GF-D8 (cell line): ENCODE results near the gene HOXC4.

ENCODE experiments used
- DNase-seq: peaks from one replicate; lab custom pipeline; 2025; lab: John Stamatoyannopoulos, UW

The HOXC4 gene

DNA sequence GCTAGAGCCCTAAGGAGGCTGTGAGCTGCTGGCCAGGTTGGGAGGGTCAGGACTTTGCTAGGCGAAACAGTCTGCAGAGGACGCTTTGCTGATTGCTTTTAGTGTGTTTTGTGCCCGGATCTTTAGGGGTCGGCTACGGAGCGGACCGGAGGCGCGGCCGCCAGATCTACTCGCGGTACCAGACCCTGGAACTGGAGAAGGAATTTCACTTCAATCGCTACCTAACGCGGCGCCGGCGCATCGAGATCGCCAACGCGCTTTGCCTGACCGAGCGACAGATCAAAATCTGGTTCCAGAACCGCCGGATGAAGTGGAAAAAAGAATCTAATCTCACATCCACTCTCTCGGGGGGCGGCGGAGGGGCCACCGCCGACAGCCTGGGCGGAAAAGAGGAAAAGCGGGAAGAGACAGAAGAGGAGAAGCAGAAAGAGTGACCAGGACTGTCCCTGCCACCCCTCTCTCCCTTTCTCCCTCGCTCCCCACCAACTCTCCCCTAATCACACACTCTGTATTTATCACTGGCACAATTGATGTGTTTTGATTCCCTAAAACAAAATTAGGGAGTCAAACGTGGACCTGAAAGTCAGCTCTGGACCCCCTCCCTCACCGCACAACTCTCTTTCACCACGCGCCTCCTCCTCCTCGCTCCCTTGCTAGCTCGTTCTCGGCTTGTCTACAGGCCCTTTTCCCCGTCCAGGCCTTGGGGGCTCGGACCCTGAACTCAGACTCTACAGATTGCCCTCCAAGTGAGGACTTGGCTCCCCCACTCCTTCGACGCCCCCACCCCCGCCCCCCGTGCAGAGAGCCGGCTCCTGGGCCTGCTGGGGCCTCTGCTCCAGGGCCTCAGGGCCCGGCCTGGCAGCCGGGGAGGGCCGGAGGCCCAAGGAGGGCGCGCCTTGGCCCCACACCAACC lies 23.9 kb upstream of the HOXC4 start:
- DNase-seq, result no peak

DNA sequence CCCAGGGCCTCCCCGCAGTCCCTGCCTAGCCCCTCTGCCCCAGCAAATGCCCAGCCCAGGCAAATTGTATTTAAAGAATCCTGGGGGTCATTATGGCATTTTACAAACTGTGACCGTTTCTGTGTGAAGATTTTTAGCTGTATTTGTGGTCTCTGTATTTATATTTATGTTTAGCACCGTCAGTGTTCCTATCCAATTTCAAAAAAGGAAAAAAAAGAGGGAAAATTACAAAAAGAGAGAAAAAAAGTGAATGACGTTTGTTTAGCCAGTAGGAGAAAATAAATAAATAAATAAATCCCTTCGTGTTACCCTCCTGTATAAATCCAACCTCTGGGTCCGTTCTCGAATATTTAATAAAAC lies 23.2 kb upstream of the HOXC4 start:
- no peak for DNase-seq

DNA sequence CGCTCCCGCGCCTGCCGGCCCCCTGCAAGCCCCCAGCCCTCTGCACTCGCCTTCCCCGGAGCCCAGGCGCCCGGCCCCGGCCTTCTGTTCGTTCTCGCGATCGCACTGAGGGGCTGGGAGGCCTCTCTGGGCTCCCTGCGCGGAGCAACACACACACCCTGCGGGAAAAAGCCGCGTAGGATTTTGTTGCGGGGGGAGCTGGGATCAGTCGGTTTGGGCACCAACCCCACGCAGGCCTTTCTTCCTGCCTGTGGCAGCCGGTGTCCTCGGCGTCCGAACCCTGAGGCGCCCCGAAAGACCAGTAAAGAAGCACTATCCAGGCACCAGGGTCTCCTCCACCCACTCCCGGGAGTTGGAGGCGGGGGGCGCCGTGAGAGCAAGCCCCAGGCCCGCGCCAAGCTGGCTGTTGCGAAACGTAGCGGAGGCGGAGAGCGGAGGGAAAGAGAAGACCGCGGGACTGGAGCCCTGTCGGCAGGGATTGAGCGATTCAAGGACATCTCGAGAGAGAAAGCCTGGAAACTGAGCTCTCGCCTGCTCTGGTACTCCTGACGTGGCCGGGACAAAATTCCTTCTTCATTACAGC lies 22.7 kb upstream of the HOXC4 start:
- DNase-seq, result no peak

DNA sequence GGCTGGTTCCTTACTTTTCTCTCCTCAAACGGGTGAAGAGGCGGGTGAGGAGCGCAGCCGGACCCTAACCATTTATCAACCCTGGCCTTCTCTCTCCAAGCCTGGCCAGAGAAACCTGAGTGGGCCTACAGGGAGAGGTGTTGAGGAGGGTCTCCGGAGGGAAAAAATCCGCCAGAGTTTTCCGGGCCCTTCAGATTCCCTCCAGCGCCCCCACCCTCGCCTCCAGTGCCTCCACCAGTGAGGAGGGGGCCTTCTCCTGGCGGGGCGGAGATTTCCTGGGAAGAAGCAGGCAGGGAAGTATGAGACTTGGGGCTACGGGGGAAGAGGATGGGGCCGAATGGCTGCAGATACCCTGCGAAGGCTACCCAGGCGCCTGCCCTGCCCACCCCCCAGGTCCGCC lies 22.2 kb upstream of the HOXC4 start:
- DNase-seq, result no peak

DNA sequence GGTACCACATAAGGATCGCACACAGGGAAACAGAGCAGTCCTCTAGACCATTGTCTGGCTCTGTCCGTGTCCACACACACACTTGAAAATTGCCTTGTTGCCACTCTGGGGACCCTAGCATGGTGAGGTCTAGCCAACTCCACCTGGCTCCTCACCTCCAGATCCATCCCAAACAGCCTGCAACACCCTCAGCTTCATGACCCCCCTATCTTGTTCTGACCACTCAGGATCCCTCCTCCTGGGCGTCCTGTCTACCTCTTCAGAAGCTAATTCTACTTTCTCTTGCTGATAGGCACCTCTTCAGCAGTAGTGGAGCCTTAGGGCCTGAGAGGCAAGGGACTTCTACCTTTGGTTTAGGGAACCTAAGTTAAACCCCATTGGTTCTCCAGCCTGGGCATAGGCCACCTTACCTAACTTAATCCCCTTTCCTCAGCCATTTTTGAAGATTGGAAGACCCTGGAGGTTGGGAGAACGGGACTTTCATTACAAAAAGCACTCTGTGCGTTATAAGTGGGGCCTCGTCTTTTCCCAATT lies 21.5 kb upstream of the HOXC4 start:
- DNase-seq, result no peak

DNA sequence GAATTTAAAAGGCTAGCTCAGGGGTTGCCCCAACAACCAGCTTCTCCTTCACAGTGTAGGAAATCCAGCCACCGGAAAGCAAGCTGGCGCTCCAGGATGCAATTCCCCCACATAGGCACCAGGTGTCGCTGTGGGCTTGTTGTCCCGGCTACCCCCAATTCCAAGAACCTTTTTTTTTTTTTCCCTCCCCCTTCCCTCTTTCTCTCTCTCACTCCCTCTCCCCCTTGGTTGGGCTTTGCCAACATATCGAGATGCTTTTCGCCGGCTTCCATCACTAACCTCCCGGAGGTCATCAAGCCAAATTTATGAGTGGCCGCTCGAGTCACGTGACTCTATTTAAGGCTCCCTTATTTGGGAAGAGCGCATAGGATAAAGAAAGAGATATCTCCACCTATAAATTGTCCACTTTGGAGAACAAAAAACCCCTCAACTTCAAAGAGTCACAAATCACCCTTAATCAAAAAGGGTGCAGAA lies 21.0 kb upstream of the HOXC4 start, which contains the start of gene HOXC5:
TSS of gene HOXC5 (plus strand) at position 424 of the 474 bp plus-strand sequence. CDS start 73 bp downstream, outside the sequence.
- DNase-seq, result no peak

DNA sequence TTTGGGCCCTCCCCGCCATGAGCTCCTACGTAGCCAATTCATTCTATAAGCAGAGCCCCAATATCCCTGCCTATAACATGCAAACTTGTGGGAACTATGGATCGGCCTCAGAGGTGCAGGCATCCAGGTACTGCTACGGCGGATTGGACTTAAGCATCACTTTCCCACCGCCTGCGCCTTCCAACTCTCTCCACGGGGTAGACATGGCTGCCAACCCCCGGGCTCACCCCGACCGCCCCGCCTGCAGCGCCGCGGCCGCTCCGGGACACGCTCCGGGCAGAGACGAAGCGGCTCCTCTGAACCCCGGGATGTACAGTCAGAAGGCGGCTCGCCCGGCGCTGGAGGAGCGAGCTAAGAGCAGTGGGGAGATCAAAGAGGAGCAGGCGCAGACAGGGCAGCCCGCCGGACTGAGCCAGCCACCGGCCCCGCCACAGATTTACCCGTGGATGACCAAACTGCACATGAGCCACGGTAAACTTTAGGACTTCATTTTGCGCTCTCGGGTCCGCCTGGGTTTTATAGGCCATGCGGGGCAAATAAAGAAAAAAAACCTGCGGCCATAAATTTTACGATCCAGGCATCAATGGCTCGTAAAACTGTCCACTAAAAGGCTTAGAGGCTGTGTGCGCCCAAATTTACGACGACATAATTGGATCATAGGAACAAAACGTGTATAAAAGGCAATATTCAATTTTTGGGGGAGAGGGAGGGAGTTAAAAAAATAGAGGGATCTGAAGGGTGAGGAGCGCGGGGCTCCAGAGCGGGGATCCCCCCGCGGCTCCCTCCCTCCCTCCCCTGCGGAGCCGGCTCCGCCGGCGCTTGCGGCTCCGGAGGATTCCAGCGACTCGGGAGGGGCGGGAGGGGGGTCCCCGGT lies 20.3 kb upstream of the HOXC4 start:
- DNase-seq, result no peak

DNA sequence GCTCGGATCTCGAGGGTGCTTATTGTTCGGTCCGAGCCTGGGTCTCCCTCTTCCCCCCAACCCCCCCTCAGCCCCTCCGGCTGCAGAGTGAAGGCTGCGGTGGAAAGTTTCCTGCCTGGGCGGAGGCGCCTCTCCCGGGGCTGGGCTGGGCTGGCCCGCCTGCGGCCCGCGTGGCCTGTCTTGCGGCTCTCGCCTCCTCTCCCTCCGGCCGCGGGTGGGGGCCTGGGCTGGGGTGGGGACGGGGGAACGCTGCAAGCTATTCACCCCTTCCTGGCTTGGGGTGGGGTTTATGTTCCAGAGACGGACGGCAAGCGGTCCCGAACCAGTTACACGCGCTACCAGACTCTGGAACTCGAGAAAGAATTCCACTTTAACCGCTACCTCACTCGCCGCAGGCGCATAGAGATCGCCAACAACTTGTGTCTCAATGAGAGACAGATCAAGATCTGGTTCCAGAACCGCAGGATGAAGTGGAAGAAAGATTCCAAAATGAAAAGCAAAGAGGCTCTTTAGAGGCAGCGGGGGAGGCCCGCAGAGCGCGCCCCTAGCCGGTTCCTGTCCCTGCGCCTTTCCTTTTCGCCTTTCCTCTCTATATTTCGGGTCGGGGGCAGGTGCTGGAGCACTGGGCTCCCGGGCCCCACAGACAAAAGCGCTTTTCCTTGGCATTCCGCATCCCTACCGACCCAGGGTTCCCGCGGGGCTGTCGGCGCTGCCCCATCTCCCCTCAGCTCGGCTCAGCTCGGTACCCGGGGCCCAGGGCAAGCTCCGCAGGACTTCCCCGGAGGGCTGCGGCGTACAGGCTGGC lies 19.5 kb upstream of the HOXC4 start:
- no peak for DNase-seq

DNA sequence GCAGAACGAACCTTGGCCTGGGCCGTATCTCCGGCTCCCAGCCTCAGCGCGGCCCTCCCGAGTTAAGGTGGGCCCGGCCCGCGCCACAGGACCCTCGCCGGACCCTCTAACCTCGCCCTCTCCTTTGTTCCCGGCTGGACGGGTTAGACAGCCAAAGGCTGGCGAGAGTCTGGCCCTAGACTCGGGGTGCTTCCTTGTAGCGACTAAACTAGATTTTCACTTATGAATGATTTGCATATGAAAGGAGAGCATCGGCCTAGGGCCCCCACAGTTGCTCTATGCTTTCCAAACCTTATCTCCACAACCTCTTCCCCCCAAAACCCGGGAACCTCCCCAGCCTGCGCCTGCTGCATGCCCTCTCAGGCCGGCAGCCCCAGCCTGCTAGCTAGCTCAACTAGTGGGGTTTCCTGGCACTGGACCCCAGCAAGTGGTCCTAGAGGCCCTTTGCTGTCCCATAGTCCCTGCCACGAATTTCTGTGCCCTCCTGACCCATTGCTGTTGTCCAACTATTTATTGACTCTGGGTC lies 18.8 kb upstream of the HOXC4 start:
- no peak for DNase-seq

DNA sequence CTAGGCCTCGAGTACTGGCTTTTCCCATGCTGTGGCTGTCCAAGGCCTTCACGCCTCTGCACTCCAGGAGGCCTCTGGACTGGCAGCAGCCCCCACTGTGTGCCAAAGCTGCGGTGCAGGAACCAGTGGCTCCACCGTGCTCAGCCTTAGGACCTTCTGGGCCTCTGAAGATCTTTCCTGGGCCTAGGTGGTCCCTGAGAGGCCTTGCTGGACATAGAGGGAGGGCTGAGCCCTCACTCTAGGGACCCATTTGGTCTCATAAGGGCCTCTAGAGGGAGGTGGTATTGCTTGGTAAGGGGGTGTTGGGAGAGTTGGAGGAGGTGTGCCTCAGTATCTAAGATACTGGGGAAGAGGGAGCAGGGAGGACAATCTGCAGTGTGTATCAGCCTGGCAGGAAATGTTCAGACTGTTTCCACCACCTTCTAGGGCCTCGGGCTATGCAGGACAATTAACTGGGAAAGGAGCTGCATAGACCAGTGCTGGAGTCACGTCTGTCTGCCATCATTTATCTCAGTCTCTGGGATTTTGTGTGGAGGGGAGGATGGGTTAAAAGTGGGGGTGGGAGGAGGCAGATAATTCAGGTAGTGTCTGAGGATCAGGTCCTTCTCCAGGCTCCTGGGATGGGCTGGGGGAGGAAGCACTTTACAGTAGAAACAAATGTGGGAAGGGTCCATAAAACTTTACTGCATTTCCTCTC lies 17.9 kb upstream of the HOXC4 start:
- DNase-seq, result no peak

DNA sequence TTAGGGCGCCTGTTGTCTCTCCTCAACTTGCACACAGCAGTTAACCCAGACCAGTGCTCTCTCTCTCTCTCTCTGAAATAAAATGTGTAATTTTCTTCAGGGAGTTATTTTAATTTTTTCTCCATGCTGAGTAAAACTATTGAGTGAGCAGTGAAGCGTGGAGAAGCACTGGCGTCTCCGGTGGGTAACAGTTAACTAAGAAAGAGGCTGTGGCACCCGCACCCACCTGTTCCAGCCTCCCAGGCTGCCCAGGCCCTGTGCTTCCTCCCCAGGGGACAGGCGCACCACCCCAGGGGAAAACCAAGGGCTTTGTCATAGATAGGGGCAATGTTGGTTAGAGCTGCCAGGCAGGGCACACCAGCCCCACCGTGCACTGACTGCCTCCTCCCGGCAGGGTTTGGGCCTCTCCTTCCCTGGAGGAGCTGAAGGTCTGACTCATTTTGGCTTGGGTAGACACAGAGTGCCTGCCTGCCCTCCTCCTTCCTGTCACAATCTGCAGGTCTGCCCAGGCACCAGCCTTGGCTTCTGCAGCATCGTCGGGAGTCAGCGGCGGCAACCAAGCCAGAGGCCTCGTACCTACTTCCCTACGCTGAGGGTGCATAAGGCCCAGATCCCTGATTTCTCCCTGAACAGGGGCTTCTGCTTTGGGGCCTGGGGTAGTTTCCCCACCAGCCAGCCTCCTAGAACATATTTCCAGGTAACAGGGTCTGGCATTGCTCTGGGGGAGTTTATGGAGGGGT lies 16.8 kb upstream of the HOXC4 start:
- no peak for DNase-seq

DNA sequence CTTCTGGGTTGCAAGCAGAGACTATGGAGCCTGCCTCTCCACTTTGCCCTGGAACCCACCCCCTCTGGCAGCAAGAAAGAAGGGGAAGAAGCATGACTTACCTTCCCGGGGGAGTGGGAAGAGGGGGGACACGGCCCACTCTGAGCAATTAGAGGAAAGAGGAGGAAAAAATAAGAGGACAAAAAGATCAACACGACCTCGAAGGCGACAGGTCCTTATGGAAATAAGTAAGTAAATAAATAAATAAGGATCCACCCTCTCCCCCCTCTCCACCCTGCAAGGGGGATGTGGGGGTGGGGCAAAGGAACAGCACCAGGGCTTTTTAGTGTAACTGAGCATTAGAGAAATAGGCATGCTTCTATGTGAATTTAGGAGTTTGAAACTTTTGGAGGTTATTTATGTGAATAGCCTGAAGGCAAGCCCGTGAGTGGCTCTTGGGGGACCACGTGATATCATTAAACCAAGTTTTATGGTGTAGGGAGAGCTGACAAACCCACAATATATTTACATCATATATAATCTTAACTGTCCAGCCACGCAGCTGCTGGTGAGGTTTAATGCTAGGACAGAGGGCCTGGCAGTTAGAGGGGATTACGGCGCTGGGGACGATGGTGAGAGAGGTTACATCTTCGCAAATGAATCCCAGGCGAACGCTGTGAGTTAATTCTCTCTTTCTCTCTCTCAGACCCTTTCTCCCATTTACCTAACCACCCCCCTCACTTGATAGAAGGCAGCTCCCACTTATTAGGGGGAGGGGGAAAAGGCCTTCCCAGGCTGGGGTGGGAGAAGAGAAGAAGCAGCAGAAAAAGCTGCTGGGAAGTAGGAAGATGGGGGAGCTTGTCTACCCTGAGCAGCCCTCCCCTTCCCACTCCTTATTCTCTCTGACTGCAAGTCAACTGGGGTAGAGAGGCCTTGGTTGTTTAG lies 16.0 kb upstream of the HOXC4 start:
- DNase-seq, result no peak

DNA sequence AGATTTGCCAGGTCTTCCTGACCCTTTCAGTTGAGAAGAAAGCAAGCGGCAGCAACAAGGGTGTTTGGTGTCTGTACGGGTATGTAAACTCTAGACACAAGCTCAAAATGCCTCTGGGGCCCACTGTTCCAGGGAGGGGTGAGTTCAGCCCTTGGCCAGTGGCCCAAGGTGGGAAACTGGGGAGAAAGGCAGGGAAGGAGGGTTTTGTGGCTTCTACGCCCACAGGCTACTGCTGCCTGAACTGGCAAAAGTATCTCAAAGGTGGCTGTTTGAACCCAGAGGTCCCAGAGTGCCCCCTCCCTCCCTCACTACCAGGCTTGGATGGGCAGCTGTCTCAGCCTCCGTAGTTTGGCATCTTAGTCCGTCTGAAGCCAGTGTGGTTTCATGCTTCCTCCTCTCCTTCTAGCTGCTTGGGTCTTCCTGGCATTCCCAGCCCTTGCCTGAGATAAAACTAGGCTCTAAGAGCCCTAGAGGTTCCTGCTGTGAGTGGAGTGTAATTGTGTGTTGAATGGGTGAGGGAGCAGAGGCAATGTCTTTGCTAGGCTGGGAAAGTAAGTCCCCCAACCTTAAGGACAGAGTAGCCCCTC lies 15.3 kb upstream of the HOXC4 start:
- DNase-seq, result no peak

DNA sequence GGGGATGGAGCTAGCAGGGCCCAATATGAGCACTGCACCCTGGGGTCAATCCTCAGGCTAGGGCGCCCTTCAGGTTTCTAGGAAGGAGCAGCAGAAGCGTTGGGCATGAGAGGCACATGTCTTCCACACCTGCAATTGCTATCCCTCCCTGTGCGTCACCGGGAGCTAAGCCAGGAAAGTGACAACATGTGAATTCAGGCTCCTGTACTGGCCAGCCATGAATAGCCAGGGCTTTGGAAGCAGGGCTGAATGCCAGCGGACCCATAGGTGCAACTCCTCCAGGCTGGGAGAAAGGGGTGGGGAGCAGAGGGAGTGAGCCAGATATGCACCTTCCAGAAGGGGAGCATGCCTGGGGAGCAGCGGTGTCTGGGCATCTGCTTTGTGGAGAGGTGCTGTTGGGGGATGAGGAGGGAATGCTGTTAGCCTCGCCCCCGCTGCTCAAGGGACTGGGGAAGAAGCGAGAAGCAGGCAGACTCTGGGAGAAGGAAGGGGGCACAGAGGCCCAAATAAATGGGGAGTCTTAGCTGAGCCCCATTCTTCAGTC lies 14.7 kb upstream of the HOXC4 start:
- DNase-seq, result no peak

DNA sequence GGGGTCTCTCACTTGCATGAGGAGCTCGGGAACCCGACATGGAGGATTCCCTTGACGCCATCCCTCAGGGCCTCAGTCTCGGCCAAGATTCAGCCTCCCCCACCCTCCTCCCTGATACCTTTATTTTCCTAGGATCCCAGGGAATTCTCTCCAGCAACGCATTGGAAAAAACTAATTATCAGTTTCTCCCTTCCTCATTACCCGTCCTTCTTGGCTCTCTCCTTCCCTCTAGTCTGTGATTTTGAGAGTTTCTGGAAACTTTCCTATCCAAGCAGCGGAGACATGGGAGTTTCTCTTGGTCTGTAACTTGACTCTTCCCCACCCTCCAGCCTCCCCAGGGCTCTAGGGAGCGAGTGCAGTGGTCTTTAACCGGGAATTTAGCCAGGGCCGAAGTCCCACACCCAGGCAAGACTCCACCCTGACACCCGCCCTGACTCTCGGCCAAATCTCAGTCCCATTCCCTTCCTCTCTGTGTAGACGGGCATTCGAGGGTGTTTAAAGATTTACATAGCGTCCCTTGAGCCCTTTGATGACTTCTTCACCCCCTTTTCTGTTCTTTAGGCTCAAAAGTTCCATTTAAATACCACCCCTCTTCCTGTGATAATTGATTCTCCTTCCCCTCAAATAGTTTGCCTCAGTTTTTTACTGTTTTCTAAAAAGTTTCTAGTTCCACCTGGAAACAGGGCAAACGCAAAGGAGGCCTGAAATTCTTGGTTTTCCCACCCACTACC lies 14.1 kb upstream of the HOXC4 start:
- no peak for DNase-seq

DNA sequence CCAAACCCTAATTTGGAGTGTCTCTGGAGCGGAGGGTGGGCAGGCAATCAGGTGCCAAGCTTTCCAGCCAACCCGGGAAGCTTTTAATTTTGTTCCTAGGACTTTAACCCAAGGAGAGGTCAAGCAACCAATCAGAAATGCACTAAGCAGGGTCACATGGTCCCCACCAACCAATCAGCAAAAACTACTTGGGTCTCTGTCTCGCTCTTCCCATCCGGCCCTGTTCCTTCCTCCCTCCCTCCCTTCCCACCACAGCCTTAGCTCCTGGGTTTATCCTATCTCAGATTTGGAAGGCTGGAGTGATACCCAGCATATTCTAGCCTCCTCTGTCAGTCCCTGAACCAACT lies 13.5 kb upstream of the HOXC4 start:
- no peak for DNase-seq

DNA sequence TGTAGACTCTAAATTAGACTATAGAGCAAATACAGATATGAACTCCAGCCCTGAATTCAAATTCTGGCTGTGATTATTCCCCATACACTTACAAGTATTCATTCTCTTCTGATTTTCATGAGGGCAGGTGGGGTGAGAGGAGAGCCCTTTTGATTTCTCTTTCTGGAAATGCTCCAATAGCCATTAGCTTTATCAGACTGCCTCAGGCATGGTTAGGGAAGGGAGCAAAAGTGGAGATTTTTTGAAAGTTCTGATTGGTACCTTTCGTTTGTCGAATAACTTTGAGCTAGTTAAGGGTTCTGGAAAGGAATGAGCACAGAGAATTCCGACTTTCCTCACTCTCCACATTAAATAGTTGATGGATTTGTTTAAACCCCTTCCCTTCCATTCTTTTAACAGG lies 13.0 kb upstream of the HOXC4 start:
- no peak for DNase-seq
